HG02973 (cell line): Measurements from ENCODE around the gene ABI1.

Experiments
- ATAC-seq: cut with Tn5 transposase; IDR thresholded peaks from one replicate; pipeline ENCODE4 v1.9.1; 2021; ENCODE audit warnings: moderate library complexity; ENCODE audit not compliant: unreplicated experiment

ABI1 gene

DNA sequence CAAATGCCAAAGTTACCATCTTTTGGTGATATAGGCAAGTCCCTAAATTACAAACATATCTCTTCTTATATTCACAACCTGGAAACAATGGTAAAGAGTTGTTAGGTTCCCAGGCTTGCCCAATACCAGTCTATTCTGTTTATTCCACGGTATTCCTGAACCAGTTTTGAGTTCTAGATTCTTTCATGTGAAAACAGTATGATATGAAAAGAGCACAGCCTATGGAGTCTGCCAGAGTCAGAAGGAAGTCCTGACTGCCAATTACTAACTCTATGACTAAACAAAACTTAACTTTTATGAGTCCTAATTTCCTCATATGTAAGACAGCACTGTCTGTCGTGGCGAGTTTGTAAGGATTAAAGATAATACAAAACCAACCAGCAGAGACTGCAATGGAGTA, 5.6 kb downstream of the ABI1 start:
- ATAC-seq = no peak

DNA sequence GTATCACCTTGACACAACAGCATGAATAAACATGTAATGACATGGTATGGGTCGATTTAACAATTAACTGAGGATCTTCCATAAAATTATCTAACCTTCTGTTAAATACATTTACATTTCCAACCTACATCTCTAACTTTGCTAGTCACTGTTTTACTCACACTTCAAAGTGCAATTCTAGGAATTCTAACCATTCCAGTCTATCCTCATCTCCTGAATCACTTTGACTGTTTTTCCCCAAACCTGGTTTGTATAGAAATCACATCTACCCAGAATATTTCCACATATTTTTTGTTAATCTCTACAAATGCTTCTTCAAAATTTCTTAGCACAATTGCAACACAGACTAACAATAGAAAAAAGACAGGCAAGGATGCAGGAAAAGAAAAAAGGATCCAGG, 6.2 kb downstream of the ABI1 start:
- no peak for ATAC-seq

DNA sequence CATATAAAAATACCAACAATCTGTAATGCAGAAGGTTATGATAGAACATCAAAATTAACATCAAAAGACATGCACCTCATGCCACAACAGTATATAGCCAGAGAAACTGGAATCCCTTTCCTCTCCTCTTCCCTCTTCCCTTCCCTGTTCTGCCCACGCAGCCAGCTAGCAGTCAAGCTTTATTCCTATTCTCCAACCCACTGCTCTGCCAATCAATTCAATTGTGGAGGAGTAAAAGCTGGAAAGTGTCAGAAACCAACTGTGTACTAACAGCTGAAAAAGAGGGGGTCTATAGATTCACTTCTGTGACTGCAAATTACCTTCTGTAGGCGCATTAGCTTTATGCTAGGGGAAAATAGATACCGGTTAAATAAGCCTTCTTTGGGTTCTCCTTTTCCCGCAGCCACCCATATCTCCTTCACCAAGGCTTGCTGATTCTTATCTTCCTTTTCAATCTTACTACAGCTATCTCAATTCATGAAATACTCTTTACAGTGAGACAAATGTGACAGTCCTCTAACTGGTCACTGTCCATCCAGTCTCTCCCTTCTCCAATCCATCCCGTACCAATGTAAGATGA, 16.3 kb downstream of the ABI1 start:
- ATAC-seq = no peak

DNA sequence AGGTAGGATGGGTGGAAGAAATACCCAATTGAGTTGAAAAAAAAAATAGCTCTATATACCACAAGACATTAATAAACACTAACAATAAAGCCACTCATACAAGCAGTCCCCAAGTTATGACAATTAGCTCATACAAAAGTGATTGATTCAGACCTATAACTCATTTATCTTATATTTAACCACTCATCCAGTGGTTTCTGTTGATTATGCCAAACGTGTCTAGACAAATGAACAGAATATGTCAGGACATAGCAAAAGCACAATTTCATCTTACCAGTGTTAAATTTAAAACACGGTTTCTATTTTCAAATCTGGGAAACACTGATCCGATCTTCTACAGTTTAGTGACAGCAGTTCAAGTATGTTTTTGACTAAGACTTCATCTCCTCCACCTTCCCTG, 17.0 kb downstream of the ABI1 start:
- no peak for ATAC-seq

DNA sequence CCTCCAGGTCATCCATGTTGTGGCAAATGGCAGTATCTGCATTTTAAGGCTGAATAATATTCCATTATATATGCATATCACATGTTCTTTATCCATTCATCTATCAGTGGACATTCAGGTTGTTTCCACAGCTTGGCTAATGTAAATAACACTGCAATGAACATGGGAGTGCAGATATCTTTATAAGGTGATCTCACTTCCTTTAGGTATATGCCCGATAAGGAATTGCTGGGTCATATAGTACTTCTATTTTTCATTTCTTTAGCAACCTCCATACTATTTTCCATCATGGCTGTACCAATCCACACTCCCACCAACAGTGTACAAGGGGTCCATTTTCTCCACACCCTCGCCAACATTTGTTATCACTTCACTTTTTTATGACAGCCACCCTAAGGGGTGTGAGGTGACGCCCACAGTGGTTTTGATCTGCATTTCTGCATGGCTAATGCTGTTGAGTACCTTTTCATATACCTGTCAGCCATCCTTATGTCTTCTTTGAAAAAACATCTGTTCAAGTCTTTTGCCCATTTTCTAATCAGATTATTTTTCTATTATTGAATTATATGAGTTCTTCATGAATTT, 18.9 kb downstream of the ABI1 start:
- ATAC-seq = no peak

GRCh38 chr10:26840938-26841732, 19.6 kb downstream of the ABI1 start:
- no peak for ATAC-seq

DNA sequence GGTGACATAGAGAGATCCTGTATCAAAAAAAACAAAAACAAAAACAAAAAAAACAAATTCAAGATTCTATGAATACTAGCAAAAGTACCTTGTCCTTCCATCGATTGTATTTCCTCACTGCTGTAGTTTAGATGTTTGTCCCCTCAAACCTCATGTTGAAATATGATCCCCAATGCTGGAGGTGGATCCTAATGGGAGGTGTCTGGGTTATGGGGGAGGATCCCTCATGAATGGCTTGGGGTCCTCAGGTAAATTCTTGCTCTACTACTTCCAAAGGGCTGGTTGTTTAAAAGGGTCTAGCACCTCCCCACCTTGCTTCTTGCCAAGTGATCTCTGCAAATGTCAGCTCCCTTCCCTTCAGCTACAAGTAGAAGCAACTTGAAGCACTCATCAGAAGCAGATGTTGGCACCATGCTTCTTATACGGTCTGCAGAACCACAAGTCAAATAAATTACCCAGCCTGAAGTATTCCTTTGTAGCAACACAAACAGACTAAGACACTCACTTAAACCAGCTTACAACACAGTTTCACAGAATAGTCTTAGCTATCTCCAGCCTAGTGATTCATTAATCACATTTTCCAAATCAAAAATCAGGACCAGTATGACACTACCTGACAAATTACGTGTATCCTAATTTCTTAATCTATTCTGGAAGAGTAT, 20.7 kb downstream of the ABI1 start:
- no peak for ATAC-seq

- ATAC-seq = no peak
Observed at GRCh38 chr10:26837139-26837538, 23.6 kb downstream of the ABI1 start.

DNA sequence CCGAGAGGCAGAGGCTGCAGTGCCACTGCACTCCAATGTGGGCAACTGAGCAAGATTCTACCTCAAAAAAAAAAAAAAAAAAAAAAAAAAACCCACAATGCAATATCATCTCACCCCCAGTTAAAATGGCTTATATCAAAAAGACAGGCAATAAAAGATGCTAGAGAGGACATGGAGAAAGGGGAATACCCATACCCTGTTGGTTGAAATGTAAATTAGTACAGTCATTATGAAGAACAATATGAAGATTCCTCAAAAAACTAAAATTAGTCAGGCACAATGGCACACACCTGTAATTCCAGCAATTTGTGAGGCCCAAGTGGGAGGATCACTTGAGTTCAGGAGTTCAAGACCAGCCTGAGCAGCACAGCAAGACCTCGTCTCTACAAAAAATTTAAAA, 25.7 kb downstream of the ABI1 start:
- no peak for ATAC-seq

- ATAC-seq = no peak
Observed at GRCh38 chr10:26832960-26833359, 27.8 kb downstream of the ABI1 start.

- ATAC-seq = no peak
Observed at GRCh38 chr10:26831936-26832335, 28.8 kb downstream of the ABI1 start.

DNA sequence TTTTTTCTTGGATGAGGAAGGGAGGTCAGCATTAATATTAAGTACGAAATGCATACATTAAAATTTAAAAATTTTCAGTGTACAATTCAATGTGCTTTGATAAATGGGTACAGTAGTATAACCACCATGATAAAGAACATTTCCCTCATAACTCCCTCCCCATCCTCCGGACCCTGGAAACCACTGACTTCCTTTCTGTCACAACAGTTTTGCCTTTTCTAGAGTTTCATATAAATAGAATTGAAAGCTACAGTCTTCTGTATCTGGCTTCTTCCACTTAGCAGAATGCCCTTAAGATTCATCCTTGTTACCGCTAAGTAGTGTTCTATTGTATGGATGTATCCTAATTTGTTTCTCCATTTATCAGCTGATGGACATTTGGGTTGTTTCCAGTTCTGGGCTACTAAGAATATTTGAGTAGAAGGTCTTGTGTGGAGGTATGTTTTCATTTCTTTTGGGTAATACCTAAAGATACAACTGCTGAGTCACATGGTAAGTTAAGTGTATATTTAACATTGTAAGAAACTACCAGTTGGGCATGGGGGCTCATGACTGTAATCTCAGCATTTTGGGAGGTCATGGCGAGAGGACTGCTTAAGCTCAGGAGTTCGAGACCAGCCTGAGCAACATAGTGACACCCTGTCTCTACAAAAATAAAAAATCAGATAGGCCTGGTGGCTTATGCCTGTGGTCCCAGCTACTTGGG, 30.8 kb downstream of the ABI1 start:
- no peak for ATAC-seq

DNA sequence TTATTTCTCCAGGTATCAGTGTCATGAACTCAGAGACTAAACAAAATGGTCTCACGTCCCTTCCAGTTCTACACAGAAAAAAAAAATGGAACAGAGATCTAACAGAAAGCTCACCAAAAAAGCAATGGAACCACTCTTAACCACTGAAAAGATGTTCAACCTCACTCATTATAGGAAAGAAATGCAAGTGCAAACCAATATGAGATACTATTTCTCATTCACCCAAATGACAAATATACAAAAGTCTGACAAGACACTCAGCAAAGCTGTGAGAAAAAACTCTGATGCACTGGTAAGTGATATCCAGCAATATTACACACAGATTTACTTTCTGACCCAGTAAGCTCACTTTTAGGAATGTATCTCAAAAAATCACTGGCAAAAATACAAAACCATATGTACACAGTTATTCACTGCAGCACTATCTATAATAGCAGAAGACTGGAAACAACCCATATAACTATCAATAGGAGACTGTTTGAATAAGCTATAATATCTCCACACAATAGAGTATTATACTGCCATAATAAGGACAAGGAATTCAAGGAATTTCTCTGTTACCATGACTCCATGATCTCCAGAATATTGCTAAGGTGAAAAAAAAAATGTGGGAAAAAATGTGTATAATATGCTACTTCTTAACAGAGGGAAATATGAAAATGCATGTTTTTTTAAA, 36.6 kb downstream of the ABI1 start:
- no peak for ATAC-seq

- ATAC-seq = no peak
Observed at GRCh38 chr10:26821699-26822570, 38.8 kb downstream of the ABI1 start.

DNA sequence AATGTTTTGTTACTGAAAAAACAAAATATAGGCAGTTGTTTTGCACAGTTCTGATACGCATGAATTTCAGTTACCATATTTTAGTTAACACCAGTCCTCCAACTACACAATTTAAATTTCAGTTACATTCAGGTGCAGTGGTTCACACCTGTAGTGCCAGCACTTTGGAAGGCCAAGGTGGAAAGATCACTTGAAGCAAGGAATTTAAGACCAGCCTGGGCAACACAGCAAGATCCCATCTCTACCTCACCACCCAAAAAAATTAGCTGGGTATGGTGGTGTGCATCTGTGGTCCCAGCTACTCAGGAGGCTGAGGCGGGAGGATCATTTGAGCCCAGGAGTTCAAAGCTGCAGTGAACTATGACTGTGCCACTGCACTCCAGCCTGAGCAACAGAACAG, 45.3 kb downstream of the ABI1 start:
- ATAC-seq = no peak

- ATAC-seq = no peak
Observed at GRCh38 chr10:26810435-26811026, 50.2 kb downstream of the ABI1 start.

DNA sequence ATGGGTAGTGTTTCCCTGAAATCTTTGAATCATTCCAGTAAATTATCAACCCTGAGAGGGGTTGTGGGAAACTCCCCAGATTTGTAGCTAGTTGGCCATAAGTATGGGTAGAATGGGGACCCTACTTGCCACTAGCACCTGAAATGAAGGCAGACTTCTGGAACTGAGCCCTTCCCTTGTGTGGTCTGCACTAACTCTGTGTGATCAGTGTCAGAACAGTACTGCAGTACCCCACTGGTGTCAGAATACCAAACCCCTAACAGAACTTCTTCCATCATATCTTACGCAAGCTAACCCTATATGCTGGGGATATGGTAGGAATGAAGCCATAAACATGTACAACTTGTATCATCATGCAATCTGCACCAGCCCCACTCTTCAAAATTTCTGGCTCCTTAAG, 50.8 kb downstream of the ABI1 start:
- no peak for ATAC-seq

GRCh38 chr10:26807532-26807931, 53.2 kb downstream of the ABI1 start:
- no peak for ATAC-seq

DNA sequence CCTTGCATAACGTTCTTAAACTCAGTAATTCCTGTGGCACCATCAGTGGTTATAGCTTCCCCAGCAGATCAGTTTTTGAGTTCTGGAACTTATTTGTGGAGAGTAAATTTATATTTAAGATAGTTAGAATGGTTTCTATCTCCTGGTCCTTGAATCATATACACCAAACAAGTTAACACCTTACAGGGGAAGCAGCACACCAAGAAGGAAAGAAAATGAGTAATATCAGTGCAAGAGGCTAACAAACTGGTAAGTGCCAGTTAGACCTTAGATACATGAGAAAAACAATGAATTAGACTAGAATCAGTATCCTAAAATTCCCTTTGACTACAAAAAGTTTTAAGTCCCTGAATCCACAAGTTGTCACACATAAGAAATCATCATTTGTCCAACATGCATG, 54.2 kb downstream of the ABI1 start:
- ATAC-seq = no peak
